Mucosa of descending colon (tissue), 3 donors: Measurements from ENCODE around the gene KCNK5. TPM values are rescaled to one million over a fixed set of nuclear protein-coding genes. Genes with fewer than 3 reads are reported as not detected.

Source experiments
- ATAC-seq: fragments of 200-7000 bp; cut with Tn5 transposase; one replicate; pipeline ENCODE4 v1.9.1; 2020; ENCODE audit warnings: mild to moderate bottlenecking, moderate library complexity
- DNase-seq, 3 donors: peaks; one replicate each; pipeline ENCODE4 v3.0.0-alpha.2; 2020
- H3K36me3 ChIP-seq: fragments of 200-600 bp; one replicate; pipeline ENCODE4 v1.8.0; 2021; ENCODE audit warnings: low read depth, mild to moderate bottlenecking
- H3K4me1 ChIP-seq: fragments of 200-600 bp; one replicate; pipeline ENCODE4 v1.8.0; 2021; ENCODE audit warnings: low read depth, mild to moderate bottlenecking
- H3K4me3 ChIP-seq: fragments of 200-600 bp; one replicate; pipeline ENCODE4 v1.8.0; 2021; ENCODE audit warnings: mild to moderate bottlenecking
- H3K9me3 ChIP-seq: fragments of 200-600 bp; one replicate; pipeline ENCODE4 v1.8.0; 2021; ENCODE audit warnings: mild to moderate bottlenecking
- intact Hi-C, 2 donors: fragments of 100-400 bp; cut with DNase I in 1 of 2; cut with micrococcal nuclease in 1 of 2; formaldehyde crosslinking; loops; one replicate each; pipeline versions ENCODE4 v1.11.0 to v1.11.1; 2022; cut with DNase I, micrococcal nuclease
- total RNA-seq, 3 donors: library from RNA; stranded (reverse); fragmentation: NEBNext Ultra II Directional in 2 of 3; extraction: Animal tissue kit (Norgen Biotek cat#: 25700) in 2 of 3; gene quantifications; one replicate each; pipeline versions ENCODE4 v1.2.1 to v1.2.4, GENCODE V29; 2021 to 2023
- TF ChIP-seq, protein P1 (sequence below): fragments of 200-600 bp; IDR thresholded peaks from one replicate; pipeline ENCODE4 v1.8.0; 2022; ENCODE audit warnings: antibody characterized with exemption, mild to moderate bottlenecking
- donor health status: DM: no; HTN: no; CAD: no; lungs with moderate emphysema.
- donor health status: DM: no; HTN: no; CAD: no.
- donor health status: DM: no; HTN: yes; CAD: no.

KCNK5 gene
- total RNA-seq, 3 donors from 2014 or later: 33.6 to 69.8 (median 42.7) TPM

DNA sequence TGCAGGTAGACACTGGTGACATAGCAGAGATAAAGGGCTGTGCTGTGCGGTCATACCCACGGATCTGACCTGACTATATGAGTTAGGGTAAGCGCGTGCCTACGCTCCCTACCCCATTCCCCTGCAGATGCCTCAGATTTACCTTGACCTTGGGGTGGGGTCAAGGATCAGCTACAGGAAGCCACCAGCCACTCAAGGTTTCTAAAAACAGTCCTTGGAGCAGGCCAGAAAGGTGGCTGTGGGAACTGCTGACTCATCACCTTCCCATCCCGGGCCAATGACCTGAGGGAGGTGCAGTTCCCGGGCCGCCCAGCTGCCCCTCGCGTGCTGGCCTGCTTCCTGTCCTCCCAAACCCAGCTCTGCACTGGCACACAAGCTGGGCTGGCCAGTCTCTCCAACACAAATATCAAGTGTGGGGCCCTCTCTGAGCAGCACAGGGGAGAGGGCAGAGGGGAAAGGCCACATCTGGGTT lies 23.0 kb downstream of the KCNK5 start:
- H3K4me1 ChIP-seq: peaks cover 62% of the 10 kb centered on the region
- ATAC-seq (no peak), DNase-seq (no peak)
- no peaks in the 10 kb centered on the region for H3K36me3 ChIP-seq
- intact Hi-C loops: no loop called here
- TF ChIP-seq, protein P1, sequence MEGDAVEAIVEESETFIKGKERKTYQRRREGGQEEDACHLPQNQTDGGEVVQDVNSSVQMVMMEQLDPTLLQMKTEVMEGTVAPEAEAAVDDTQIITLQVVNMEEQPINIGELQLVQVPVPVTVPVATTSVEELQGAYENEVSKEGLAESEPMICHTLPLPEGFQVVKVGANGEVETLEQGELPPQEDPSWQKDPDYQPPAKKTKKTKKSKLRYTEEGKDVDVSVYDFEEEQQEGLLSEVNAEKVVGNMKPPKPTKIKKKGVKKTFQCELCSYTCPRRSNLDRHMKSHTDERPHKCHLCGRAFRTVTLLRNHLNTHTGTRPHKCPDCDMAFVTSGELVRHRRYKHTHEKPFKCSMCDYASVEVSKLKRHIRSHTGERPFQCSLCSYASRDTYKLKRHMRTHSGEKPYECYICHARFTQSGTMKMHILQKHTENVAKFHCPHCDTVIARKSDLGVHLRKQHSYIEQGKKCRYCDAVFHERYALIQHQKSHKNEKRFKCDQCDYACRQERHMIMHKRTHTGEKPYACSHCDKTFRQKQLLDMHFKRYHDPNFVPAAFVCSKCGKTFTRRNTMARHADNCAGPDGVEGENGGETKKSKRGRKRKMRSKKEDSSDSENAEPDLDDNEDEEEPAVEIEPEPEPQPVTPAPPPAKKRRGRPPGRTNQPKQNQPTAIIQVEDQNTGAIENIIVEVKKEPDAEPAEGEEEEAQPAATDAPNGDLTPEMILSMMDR: no peak
- H3K9me3 ChIP-seq: no peaks in the 10 kb centered on the region
- no peak overlapping the region for H3K4me3 ChIP-seq

DNA sequence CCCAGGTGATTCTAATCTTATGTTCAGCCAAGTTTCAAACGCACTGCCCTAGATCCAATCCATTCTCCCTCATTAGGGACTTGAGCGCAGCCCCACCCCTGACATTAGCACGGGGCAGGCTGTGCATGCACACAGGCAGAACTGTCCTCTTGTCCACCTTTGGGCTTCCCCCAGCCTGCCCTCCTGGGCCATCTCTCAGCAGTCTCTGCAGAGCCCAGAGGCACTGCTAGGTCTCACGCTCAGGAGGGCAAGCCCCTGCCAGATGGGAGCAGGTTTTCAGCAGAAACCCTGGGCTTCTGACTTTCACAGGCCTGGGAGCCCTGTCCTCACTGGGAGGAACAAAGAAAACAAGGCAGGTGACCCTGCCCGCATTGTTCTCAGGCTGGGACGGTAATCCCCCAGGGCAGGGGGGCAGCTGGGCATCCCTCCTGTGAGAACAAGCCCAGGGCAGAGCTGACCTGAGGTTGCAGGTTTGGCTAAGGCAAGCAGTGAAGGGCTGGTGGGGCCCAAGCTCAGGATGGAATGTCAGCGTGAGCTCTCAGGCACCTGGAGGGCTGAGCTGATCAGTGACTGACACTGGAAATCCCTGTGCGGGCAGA lies 24.5 kb downstream of the KCNK5 start:
- intact Hi-C loops: no loop called here
- ATAC-seq: peak; percentile 4
- TF ChIP-seq, protein P1: no peak
- Histone ChIP-seq H3K9me3 (no peaks in the 10 kb centered on the region), H3K4me1 (peaks cover 69% of the 10 kb centered on the region), H3K4me3 (no peak overlapping the region), H3K36me3 (no peaks in the 10 kb centered on the region)
- DNase-seq: no peak

DNA sequence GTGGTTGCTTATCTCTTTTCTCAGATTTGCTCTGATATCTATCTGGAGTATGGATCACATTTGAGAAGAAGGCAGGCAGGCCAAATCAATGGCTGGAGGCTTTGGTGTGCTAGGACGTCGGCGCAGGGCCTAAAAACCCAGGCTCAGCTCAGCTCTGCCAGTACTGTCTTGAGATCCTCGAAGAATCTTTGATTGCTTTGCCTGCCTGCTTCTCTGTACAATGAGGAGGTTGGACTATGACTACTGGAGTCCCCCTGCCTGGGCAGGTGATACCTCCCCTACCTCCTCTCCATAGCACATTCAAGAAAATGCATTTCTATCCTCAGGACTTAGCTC lies 25.1 kb downstream of the KCNK5 start:
- TF ChIP-seq, protein P1: no peak

DNA sequence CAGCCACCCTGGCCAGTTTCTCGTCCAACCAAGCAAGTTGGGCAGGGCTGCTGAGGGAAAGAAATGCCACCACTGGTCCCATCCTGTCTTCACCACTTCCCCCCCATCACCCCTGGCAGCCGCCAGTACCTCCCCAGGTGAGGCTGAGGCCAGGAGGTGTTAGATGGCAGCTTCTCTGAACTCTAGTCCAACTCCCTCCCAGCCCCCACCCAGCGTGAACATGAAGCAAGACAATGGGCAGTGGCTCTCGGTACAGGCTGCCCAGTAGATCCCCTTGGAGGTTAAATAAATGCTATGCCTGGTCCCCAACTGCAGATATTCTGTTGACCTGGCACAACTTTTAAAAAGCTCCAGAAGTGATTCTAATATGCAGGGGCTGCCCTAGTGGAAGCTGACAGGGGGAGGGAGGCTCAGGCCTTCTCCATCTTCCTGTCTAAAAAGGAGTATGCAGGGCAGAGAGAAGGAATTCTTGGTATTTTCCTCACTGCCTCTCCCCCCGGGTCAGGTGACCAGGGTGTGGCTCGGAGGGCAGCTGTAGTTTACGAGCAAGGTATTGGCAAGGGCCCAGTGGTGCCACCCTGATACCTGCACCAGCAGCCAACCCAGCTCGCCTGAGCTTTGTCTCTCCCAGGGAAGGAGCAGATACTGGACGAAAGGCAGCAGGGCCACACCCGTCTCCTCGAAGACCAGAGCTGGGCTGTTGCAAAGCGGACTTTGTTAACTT lies 25.7 kb downstream of the KCNK5 start:
- intact Hi-C loops: no loop called here
- Histone ChIP-seq H3K9me3 (no peaks in the 10 kb centered on the region), H3K4me3 (no peak overlapping the region), H3K4me1 (peaks cover 64% of the 10 kb centered on the region), H3K36me3 (no peaks in the 10 kb centered on the region)
- ATAC-seq (peak; percentile 95), DNase-seq (peak; percentile 93 to 98 (median 94))
- TF ChIP-seq, protein P1: no peak

More for the DNA sequence above, 25.1 kb downstream of the KCNK5 start:
- ATAC-seq (peak; percentile 21), DNase-seq (no peak)
- intact Hi-C loops: no loop called here
- no peaks in the 10 kb centered on the region for H3K9me3 ChIP-seq
- H3K4me1 ChIP-seq: peaks cover 67% of the 10 kb centered on the region
- no peak overlapping the region for H3K4me3 ChIP-seq
- H3K36me3 ChIP-seq: no peaks in the 10 kb centered on the region

DNA sequence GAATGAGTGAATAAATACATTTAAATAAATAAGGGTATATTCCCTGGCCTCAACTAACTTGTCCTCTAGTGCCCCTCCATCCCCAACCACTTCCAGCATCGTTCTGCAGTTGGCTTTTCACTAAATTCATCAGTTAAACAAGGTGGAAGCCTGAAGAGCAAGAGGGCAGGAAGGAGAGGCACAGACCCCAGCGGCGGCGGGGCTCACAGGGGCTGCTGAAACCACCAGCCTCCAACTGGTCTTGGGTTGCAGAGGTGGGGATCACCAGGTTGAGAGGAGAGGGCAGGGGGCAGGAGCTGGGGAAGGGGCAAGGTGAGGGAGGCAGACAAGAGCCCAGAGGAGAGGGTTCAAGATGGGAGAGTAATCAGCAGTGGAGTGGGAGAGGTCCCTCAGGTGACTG lies 27.1 kb downstream of the KCNK5 start:
- DNase-seq (no peak), ATAC-seq (no peak)
- intact Hi-C loops: no loop called here
- Histone ChIP-seq H3K4me3 (no peak overlapping the region), H3K36me3 (no peaks in the 10 kb centered on the region), H3K9me3 (no peaks in the 10 kb centered on the region), H3K4me1 (peaks cover 54% of the 10 kb centered on the region)
- TF ChIP-seq, protein P1: no peak
